Neuronal stem cell (in vitro differentiated cells): ENCODE results near the gene OR6N1. TPM values are rescaled to one million over a fixed set of nuclear protein-coding genes. Genes with fewer than 3 reads are reported as not detected.

ENCODE experiments used
- DNase-seq: peaks from one replicate; pipeline ENCODE4 v3.0.0-alpha.2; 2013; ENCODE audit warnings: low spot score
- H2AFZ ChIP-seq: one replicate; pipeline ENCODE4 v1.6.1; 2013; ENCODE audit warnings: mild to moderate bottlenecking, low read length, inconsistent platforms
- H2AK5ac ChIP-seq: 2 replicates; pipeline ENCODE4 v1.6.1; 2013; ENCODE audit warnings: low read depth, mild to moderate bottlenecking, inconsistent platforms, low read length, moderate library complexity, mixed read lengths
- H2BK120ac ChIP-seq: 2 replicates; pipeline ENCODE4 v1.6.1; 2013; ENCODE audit warnings: low read depth, mild to moderate bottlenecking, inconsistent platforms, low read length, moderate library complexity, mixed read lengths
- H2BK12ac ChIP-seq: one replicate; pipeline ENCODE4 v1.6.1; 2013; ENCODE audit warnings: low read length, inconsistent platforms
- H2BK15ac ChIP-seq: 2 replicates; pipeline ENCODE4 v1.6.1; 2013; ENCODE audit warnings: mild to moderate bottlenecking, low read length, inconsistent platforms, mixed read lengths
- H2BK5ac ChIP-seq: one replicate; pipeline ENCODE4 v1.6.1; 2013; ENCODE audit warnings: inconsistent platforms, mild to moderate bottlenecking, low read length, moderate library complexity
- H3K14ac ChIP-seq: one replicate; pipeline ENCODE4 v1.6.1; 2013; ENCODE audit warnings: low read length, inconsistent platforms
- H3K18ac ChIP-seq: 2 replicates; pipeline ENCODE4 v1.6.1; 2013; ENCODE audit warnings: low read length, inconsistent platforms
- H3K23ac ChIP-seq: 2 replicates; pipeline ENCODE4 v1.6.1; 2013; ENCODE audit warnings: low read depth, mild to moderate bottlenecking, mixed read lengths, low read length, inconsistent platforms; ENCODE audit not compliant: poor library complexity
- H3K27ac ChIP-seq: replicated peaks from 3 replicates; pipeline ENCODE4 v1.5.1; 2013; ENCODE audit warnings: low read length, inconsistent platforms
- H3K27me3 ChIP-seq, 3 experiments: 2 replicates each; pipeline ENCODE4 v1.6.1; 2013; ENCODE audit warnings: low read length in 3 of 3, mild to moderate bottlenecking in 2 of 3, inconsistent platforms in 1 of 3, low read depth in 1 of 3, mixed read lengths in 1 of 3, moderate library complexity in 1 of 3; ENCODE audit not compliant: control insufficient read depth in 3 of 3, insufficient read depth in 3 of 3
- H3K36me3 ChIP-seq, 2 donors: replicated peaks in 1 of 2; 2 replicates each; pipeline ENCODE4 v1.6.1; 2013; ENCODE audit warnings: low read length in 2 of 2; ENCODE audit not compliant: control insufficient read depth in 2 of 2, insufficient read depth in 2 of 2
- H3K4ac ChIP-seq: 2 replicates; pipeline ENCODE4 v1.6.1; 2013; ENCODE audit warnings: inconsistent platforms, mild to moderate bottlenecking, low read length, moderate library complexity
- H3K4me1 ChIP-seq, 2 donors: 1 replicate in 1 of 2; 2 replicates in 1 of 2; pipeline ENCODE4 v1.6.1; 2013; ENCODE audit warnings: low read length in 2 of 2, low read depth in 1 of 2; ENCODE audit not compliant: control insufficient read depth in 2 of 2, insufficient read depth in 1 of 2
- H3K4me2 ChIP-seq: one replicate; pipeline ENCODE4 v1.6.1; 2013; ENCODE audit warnings: mild to moderate bottlenecking, low read length, inconsistent platforms; ENCODE audit not compliant: insufficient read depth, poor library complexity, severe bottlenecking
- H3K4me3 ChIP-seq, 2 donors: 2 replicates each; pipeline ENCODE4 v1.5.1; 2013; ENCODE audit warnings: low read length in 2 of 2, mild to moderate bottlenecking in 2 of 2, inconsistent platforms in 1 of 2, moderate library complexity in 1 of 2
- H3K79me1 ChIP-seq: one replicate; pipeline ENCODE4 v1.6.1; 2013; ENCODE audit warnings: low read depth, mild to moderate bottlenecking, inconsistent platforms, low read length, moderate library complexity
- H3K9ac ChIP-seq: one replicate; pipeline ENCODE4 v1.6.1; 2013; ENCODE audit warnings: mild to moderate bottlenecking, low read depth, low read length, inconsistent platforms; ENCODE audit not compliant: poor library complexity
- H3K9me3 ChIP-seq, 2 donors: replicated peaks in 1 of 2; 2 replicates each; pipeline versions ENCODE3 to v1.6.1; 2013; ENCODE audit warnings: low read length in 2 of 2, mild to moderate bottlenecking in 2 of 2, inconsistent platforms in 1 of 2, low read depth in 1 of 2, mixed read lengths in 1 of 2, moderate library complexity in 1 of 2; ENCODE audit not compliant: control insufficient read depth in 2 of 2, insufficient read depth in 1 of 2
- H4K8ac ChIP-seq: one replicate; pipeline ENCODE4 v1.6.1; 2013; ENCODE audit warnings: low read depth, mild to moderate bottlenecking, inconsistent platforms, low read length, moderate library complexity
- H4K91ac ChIP-seq: one replicate; pipeline ENCODE4 v1.6.1; 2013; ENCODE audit warnings: low read length, low read depth, mild to moderate bottlenecking, inconsistent platforms; ENCODE audit not compliant: poor library complexity
- WGBS, 2 donors: extraction: QIAGEN DNeasy Blood & Tissue Kit; methylation state at CpG; one replicate each; pipeline ENCODE4 v1.1.7; 2013; ENCODE audit warnings: missing lambda C conversion rate in 2 of 2, mixed read lengths in 1 of 2; ENCODE audit not compliant: insufficient read length in 2 of 2, insufficient replicate concordance in 1 of 2; ENCODE audit errors: extremely low coverage in 2 of 2; 5-methylcytosine and 5-hydroxymethylcytosine counted together
- small RNA-seq: library from polyadenylated mRNA; stranded (forward); fragments of <200 nt; extraction: miRNeasy Mini kit (QIAGEN cat#:217004); gene quantifications from one replicate; pipeline ENCODE3, GENCODE V24; 2013; ENCODE audit not compliant: insufficient read depth

The OR6N1 gene

GRCh38 chr1:158716335-158716734, 55.7 kb downstream of the OR6N1 start:
- no peak for DNase-seq
- Histone ChIP-seq H2AFZ (no peak overlapping the region), H3K27ac (no peak overlapping the region), H3K14ac (no peak overlapping the region), H3K18ac (no peak overlapping the region), H3K23ac (no peak overlapping the region), H3K4me1 (no peaks in the 10 kb centered on the region), H3K4me3 (no peak overlapping the region), H3K9me3 (no peaks in the 10 kb centered on the region), H2AK5ac (no peak overlapping the region), H2BK5ac (no peak overlapping the region), H4K91ac (no peak overlapping the region), H3K79me1 (no peaks in the 10 kb centered on the region), H4K8ac (no peak overlapping the region), H3K4ac (no peak overlapping the region), H3K9ac (no peak overlapping the region), H3K27me3 (no peaks in the 10 kb centered on the region), H2BK120ac (no peak overlapping the region), H3K36me3 (no peaks in the 10 kb centered on the region), H2BK12ac (no peak overlapping the region), H2BK15ac (no peak overlapping the region), H3K4me2 (no peak overlapping the region)
- no CpG with 5 or more reads among the region's 1 CpG for WGBS, 2 donors

- H3K27ac ChIP-seq = no peak overlapping the region
- no CpG with 5 or more reads among the region's 1 CpG for WGBS, 2 donors
Observed at GRCh38 chr1:158714754-158715153, 57.2 kb downstream of the OR6N1 start.

More at GRCh38 chr1:158714754-158715153, 57.2 kb downstream of the OR6N1 start:
- Histone ChIP-seq H2BK12ac (no peak overlapping the region), H3K23ac (no peak overlapping the region), H3K79me1 (no peaks in the 10 kb centered on the region), H3K36me3 (no peaks in the 10 kb centered on the region), H3K9ac (no peak overlapping the region), H3K9me3 (no peaks in the 10 kb centered on the region), H2AK5ac (no peak overlapping the region), H2BK5ac (no peak overlapping the region), H3K14ac (no peak overlapping the region), H2BK120ac (no peak overlapping the region), H2AFZ (no peak overlapping the region), H3K4me3 (no peak overlapping the region), H3K4me2 (no peak overlapping the region), H3K4ac (no peak overlapping the region), H3K4me1 (no peaks in the 10 kb centered on the region), H2BK15ac (no peak overlapping the region), H4K91ac (no peak overlapping the region), H3K18ac (no peak overlapping the region), H4K8ac (no peak overlapping the region), H3K27me3 (no peaks in the 10 kb centered on the region)
- DNase-seq = no peak

Small RNA genes lying within 50 kb of the gene (small RNA-seq; reads per million reads assigned to genes)
- not detected for gene OR2AQ1P
